ENCODE results near the gene HSFX2.

DNA sequence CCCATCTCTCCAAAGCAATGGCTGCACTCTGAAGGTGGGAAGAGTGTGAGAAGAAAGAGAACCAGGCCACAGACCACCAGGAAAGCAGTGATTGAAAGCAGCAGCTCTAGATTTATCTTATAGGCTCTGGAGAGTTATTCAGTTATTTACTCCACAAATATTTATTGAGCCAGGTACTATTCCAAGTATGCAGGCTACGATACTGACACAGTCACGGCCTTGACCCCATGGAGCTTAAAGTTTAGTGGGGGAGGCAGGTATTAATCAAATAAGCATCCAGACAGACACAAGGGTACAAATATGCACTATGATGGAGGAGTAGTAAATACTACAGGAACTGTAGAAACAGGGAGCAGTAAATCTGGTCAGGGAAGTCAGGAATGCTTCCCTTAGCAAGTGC, 33.7 kb upstream of the HSFX2 start:
- TF ChIP-seq, protein P1, sequence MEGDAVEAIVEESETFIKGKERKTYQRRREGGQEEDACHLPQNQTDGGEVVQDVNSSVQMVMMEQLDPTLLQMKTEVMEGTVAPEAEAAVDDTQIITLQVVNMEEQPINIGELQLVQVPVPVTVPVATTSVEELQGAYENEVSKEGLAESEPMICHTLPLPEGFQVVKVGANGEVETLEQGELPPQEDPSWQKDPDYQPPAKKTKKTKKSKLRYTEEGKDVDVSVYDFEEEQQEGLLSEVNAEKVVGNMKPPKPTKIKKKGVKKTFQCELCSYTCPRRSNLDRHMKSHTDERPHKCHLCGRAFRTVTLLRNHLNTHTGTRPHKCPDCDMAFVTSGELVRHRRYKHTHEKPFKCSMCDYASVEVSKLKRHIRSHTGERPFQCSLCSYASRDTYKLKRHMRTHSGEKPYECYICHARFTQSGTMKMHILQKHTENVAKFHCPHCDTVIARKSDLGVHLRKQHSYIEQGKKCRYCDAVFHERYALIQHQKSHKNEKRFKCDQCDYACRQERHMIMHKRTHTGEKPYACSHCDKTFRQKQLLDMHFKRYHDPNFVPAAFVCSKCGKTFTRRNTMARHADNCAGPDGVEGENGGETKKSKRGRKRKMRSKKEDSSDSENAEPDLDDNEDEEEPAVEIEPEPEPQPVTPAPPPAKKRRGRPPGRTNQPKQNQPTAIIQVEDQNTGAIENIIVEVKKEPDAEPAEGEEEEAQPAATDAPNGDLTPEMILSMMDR (IDR thresholded peaks at IDR 0.05), result no peak
- TF ChIP-seq EZH2 (IDR thresholded peaks at IDR 0.05) (no peak), EZH2phosphoT487 (IDR thresholded peaks at IDR 0.05) (no peak)

Data from neural progenitor cell (in vitro differentiated cells).